Breast epithelium (tissue), 3 donors: ENCODE data around the gene TMEM232.

ENCODE experiments used
- POLR2A ChIP-seq: fragments of 450-650 bp; IDR thresholded peaks from one replicate; pipeline ENCODE4 v1.6.1; 2016; ENCODE audit warnings: antibody characterized with exemption, mild to moderate bottlenecking, moderate library complexity
- TF ChIP-seq, protein P1 (sequence below), 3 donors: fragments of 450-650 bp; IDR thresholded peaks; one replicate each; pipeline ENCODE4 v1.5.1; 2016 to 2017; ENCODE audit warnings: antibody characterized with exemption in 3 of 3, mild to moderate bottlenecking in 3 of 3, moderate library complexity in 3 of 3

DNA sequence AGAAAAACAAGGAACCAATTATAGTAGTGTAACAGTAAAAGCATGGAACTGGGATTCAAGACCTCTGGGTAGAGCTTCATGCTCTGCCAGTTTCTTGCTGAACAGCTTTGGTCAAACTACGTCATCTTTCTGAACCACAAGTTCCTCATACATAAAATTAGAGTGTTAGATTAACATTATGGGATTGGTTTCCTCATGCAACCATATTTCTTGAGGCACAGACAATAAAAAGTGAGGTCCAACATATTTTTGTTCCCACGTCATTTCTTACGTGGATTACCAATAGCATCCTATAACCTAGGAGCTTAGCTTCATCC, 354.8 kb downstream of the TMEM232 start:
- TF ChIP-seq, protein P1, sequence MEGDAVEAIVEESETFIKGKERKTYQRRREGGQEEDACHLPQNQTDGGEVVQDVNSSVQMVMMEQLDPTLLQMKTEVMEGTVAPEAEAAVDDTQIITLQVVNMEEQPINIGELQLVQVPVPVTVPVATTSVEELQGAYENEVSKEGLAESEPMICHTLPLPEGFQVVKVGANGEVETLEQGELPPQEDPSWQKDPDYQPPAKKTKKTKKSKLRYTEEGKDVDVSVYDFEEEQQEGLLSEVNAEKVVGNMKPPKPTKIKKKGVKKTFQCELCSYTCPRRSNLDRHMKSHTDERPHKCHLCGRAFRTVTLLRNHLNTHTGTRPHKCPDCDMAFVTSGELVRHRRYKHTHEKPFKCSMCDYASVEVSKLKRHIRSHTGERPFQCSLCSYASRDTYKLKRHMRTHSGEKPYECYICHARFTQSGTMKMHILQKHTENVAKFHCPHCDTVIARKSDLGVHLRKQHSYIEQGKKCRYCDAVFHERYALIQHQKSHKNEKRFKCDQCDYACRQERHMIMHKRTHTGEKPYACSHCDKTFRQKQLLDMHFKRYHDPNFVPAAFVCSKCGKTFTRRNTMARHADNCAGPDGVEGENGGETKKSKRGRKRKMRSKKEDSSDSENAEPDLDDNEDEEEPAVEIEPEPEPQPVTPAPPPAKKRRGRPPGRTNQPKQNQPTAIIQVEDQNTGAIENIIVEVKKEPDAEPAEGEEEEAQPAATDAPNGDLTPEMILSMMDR (IDR thresholded peaks at IDR 0.05): no peak
- TF ChIP-seq POLR2A: no peak
